AG09309 (cell line): ENCODE measurements around the gene PPP1R12C.
"Not testable (repeated sequence)": the region's sequence is repeated elsewhere in the genome, so short reads cannot be mapped to it uniquely, and the experiment has no call there.

Source experiments
- DNase-seq: peaks from one replicate; pipeline ENCODE4 v3.0.0-alpha.2; 2010; ENCODE audit warnings: low read depth
- H3K4me3 ChIP-seq: 2 replicates; pipeline ENCODE4 v1.5.1; 2011; ENCODE audit warnings: mild to moderate bottlenecking, low read depth, low read length, moderate library complexity; ENCODE audit not compliant: control insufficient read depth
- TF ChIP-seq, protein P1 (sequence below): IDR thresholded peaks from 2 replicates; pipeline ENCODE4 v1.5.1; 2011; ENCODE audit warnings: mild to moderate bottlenecking, low read depth, low read length, inconsistent platforms; ENCODE audit not compliant: insufficient read depth, control insufficient read depth; ENCODE audit errors: missing control alignments

The PPP1R12C gene

DNA sequence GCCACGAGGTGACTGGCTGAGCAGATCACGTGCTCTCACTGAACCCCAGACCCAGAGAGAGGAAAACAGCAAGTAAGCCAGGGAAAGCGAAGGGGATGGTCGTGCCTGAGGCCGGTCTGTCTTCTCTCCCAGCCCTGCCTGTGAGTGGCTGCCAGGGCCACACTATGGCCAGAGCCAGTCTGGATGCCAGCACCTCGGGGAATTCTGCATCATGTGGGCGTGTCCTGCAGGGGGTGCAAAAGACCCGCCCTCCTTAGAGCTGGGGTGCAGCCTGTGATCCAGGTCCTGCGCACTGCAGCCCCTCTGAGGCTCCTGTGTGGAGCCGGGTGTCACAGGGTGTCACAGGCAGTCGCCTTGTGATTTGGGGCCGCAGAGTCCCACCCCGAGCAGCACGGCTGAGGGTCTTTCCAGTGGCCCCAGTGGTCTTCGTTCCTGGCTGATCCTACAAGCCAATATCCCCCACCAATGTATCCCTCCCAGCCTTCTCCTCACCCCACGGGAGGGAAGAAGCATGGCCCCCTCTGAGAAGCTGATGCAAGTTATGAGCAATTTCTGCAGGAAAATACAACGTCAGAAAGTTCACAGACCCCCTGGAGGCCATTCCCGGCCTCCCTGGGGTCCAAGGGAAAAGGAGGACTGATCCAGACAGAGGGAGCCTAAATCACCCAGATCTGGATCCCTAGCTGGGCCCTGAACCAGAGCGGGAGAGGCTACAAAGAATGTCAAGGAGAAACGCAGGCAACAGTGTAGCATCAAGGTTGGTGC, 7.7 kb downstream of the PPP1R12C start:
- TF ChIP-seq, protein P1, sequence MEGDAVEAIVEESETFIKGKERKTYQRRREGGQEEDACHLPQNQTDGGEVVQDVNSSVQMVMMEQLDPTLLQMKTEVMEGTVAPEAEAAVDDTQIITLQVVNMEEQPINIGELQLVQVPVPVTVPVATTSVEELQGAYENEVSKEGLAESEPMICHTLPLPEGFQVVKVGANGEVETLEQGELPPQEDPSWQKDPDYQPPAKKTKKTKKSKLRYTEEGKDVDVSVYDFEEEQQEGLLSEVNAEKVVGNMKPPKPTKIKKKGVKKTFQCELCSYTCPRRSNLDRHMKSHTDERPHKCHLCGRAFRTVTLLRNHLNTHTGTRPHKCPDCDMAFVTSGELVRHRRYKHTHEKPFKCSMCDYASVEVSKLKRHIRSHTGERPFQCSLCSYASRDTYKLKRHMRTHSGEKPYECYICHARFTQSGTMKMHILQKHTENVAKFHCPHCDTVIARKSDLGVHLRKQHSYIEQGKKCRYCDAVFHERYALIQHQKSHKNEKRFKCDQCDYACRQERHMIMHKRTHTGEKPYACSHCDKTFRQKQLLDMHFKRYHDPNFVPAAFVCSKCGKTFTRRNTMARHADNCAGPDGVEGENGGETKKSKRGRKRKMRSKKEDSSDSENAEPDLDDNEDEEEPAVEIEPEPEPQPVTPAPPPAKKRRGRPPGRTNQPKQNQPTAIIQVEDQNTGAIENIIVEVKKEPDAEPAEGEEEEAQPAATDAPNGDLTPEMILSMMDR = no peak
- H3K4me3 ChIP-seq = no peak overlapping the region
- DNase-seq = no peak

DNA sequence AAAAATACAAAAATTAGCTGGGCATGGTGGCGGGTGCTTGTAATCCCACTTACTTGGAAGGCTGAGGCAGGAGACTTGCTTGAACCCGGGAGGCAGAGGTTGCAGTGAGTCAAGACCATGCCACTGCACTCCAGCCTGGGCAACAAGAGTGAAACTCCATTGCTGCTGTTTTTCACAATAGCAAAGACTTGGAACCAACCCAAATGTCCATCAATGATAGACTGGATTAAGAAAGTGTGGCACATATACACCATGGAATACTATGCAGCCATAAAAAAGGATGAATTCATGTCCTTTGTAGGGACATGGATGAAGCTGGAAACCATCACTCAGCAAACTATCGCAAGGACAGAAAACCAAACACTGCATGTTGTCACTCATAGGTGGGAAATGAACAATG, 10.2 kb downstream of the PPP1R12C start:
- DNase-seq, H3K4me3 ChIP-seq: not testable (repeated sequence)

DNA sequence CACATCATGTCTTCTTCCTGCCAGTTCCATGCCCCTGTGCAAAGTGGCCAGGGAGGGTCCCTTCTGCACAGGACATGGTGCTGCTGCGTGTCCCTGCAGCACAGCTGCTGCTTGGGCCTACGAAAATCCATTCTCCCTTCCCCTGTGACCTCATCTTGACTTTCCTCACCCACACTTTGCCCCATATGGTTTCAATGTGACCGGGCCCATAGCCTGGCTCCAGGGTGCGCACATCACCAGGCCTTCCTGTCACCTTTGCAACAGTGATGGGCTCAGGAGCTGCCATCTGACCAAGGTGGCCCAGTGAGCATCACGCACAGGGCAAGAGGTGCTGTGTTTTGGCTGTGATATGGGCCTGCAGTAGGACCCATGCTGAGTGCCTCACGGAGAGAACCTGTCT, 10.8 kb downstream of the PPP1R12C start:
- TF ChIP-seq, protein P1 = no peak
- H3K4me3 ChIP-seq = no peak overlapping the region
- DNase-seq = no peak

DNA sequence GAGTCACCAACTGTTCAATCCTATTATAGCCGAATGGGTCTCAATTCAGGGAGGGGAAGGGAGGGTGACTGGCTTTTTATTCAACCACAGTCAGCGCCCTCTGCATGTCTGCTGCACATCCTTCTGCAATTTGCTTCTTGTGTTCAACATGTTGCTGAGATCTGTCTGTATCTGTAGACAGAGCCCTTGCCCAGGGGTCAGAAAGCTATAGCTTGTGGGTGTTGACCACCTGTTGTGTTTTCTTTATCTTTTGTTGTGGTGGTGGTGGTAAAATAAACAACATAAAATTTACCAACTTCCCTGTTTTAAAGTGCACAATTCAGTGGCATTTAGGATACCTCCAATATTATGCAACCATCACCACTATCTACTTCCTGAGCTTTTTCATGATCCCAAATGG, 12.2 kb downstream of the PPP1R12C start:
- TF ChIP-seq, protein P1 = no peak
- H3K4me3 ChIP-seq = no peak overlapping the region
- DNase-seq = no peak

DNA sequence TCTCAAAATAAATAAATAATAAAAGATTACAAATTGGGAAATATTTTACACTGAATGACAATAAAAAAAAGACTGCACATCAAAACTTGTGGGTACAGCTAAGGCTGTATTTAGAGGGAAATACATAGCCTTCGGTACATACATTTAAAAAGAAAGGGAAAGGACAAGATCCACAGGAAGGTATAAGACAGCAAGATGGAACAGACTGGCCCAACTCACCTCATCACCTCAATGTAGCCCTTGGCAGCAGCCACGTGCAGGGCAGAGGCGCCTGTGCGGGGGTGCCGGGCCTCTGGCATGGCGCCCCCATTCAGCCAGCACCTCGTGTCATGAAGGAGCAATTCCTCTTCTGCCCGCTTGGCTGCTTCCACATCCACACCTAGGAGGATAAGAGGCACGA, 14.2 kb downstream of the PPP1R12C start:
- no peak overlapping the region for H3K4me3 ChIP-seq
- TF ChIP-seq, protein P1 = no peak
- no peak for DNase-seq

DNA sequence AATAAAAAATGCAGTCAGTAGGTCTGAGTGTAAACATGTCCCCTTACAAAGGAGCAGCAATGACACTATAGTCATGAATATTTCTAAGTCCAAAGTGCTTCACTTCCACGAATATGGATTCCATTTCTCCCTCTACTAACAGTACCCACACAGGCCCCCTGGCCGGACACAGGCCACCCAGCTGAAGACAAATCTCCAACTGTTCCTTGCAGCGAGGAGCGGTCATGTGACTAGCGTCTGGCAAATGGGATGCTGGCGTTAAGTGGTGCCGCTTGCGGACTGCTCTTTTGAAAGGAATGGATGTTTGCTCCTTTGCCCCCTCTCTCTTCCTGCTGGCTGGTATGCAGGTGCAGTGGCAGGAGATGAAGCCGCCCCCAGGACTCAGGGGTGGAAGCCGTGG, 16.2 kb downstream of the PPP1R12C start:
- no peak for DNase-seq
- H3K4me3 ChIP-seq = no peak overlapping the region
- TF ChIP-seq, protein P1 = no peak

DNA sequence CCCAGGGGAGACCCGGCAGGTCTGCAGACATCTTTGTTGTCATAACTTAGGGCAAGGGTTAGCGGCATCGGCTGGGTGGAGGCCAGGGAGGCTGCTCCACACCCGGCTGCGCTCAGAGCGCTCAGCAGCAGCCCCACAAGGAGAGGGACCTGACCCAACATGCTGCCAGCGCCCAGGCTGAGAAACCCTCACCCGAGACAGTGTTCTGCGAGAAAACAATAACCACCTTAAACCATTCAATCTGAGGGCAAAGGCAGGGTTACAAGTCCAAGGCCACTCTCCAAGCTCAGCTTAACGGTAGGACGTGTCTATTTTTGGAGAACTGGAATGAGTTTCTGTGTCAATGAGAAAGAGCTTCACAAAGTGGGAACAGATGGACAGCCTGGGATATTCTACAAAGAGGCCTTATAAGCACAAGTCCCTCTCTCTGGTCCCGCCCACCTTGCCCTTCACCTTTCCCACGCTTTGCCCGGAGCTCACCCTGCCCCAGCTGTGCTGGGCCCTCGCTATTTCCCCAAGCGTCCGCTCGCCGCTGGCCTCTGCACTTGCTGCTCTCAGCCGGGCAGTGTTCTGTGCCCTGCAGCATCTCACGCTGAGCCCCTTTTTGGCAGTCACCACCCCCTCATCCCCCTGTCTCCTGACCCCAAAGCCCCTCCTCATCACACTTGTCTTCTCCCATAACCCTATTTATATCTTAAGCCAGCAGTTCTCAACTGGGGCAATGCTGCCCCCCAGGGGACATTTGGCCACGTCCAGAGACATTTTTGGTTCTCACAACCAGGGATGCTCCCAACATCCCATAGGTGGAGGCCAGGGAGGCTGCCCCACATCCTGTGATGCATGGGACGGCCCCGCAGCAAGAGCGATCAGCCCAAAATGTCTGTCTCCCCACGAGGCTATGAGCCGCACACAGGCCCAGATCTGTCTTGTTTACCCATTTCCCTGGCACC, 17.6 kb downstream of the PPP1R12C start:
- DNase-seq = no peak
- TF ChIP-seq, protein P1 = no peak
- H3K4me3 ChIP-seq = no peak overlapping the region
